Dedifferentiated amniotic fluid mesenchymal stem cell (primary cell): ENCODE results near the gene PNO1.
"Not testable (repeated sequence)": the region's sequence is repeated elsewhere in the genome, so short reads cannot be mapped to it uniquely, and the experiment has no call there.

Experiments used
- DNase-seq: peaks from one replicate; pipeline ENCODE4 v3.0.0-alpha.2; 2016; ENCODE audit errors: extremely low spot score

The PNO1 gene

GRCh38 chr2:68157402-68158133, at the start of gene PNO1:
Gene PNO1 (plus strand): TSS chr2:68157888. CDS start chr2:68157935, 47 bp downstream.
- DNase-seq = peak; percentile 94

DNA sequence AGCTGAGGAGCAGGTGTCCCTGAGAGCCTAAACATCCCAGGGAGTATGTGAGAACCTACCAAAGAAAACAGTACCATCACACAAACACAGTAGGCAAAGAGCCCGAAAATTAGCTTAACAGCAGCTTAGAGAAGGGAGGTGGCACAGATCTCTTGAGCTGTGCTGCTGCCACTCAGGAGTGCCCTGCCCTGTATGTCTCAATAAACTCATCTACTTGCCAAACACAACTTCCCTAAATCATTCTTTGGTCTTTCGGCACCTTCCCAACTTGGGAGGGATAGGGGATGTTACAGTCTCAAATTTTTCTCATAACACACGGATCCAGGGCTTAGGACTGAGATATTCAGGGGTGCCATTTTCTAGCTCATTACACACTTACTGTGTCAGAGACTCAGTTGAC, 49.6 kb upstream of the PNO1 start:
- no peak for DNase-seq

GRCh38 chr2:68110102-68110501, 47.6 kb upstream of the PNO1 start:
- no peak for DNase-seq

DNA sequence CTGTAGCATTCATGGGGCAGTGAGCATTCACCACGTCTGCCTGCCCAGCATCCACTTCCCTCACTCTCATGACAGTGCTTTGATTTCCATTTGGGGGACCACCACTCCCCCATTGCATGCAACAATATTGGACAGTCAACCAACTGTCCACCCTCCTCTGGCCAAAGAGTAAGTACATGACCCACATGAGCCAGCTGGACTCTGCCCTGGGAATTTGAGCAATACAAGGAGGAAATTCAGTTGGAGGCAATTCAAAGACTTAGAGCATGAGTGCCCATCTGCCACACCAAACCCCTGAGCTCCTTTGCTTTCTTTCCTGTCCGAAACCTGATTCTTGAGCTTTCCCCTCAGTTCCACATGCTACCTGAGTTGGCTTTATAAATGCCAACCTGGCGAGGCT, 41.7 kb upstream of the PNO1 start:
- no peak for DNase-seq

DNA sequence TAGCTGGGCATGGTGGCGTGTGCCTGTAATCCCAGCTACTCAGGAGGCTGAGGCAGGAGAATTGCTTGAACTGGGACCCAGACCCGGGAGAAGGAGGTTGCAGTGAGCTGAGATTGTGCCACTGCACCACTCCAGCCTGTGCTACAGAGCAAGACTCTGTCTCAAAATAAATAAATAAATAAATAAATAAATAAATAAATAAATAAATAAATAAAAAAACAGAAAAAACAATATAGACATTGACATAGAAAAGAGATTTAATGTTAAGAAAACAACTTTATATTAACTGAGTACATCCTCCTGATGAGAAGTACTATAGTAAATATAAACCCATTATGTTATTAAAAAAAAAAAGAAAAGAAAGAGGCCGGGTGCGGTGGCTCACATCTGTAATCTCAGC, 39.8 kb upstream of the PNO1 start:
- not testable (repeated sequence) for DNase-seq

DNA sequence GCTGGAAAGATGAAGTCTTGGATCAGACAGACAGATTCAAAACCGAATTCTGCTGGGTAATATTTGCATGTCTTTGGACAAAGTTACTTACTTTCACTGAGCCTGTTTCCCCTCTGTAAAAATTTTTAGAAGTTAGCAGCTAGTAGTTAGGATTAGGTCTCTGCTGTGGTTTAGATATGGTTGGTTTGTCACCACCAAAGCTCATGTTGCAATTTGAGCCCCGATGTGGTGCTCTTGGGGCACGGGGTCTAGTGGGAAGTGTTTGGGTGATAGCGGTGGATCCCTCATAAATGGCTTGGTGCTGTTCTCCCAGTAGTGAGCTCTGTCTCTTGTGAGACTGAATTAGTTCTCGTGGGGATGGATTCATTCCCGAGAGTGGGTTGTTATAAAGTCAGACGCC, 38.9 kb upstream of the PNO1 start:
- DNase-seq = no peak

DNA sequence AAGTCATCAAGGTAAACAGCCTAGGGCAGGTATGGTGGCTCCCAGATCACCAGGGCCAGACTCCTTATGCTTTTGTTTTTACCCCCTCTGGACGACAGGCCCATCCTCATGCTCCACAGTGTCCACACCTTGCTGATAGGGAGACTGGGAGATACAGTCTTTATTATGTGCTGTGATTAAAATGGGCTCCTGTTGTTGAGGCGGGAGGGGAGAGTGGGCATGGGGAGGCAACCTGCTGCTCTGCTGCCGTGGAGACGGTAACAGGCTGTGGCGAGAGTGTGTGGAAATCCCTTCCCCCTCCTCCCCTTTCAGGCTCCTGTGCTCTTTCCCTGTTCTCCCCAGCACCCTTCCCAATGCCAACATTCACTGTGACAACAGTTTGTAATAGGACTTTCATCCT, 38.2 kb upstream of the PNO1 start:
- DNase-seq = no peak

GRCh38 chr2:68121873-68122679, 35.6 kb upstream of the PNO1 start:
- DNase-seq = peak; percentile 88

- DNase-seq = no peak
Observed at GRCh38 chr2:68122680-68122964, 35.1 kb upstream of the PNO1 start.

DNA sequence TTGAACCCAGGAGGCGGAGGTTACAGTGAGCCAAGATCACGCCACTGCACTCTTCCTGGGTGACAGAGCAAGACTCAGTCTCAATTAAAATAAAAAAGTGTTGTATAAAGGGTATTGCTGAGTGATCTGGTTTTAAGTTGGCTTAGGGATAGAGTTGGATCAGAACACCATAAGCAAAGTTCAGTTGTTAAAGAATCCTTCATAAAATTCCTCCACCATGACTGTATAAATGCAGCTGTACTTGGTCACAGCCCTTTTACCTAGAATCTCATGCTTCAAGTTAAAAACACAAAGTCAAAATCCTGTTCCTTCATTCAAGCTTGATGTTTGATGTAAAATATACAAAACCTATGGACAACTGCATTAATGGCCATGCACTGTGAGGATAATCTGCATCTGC, 33.4 kb upstream of the PNO1 start:
- no peak for DNase-seq

DNA sequence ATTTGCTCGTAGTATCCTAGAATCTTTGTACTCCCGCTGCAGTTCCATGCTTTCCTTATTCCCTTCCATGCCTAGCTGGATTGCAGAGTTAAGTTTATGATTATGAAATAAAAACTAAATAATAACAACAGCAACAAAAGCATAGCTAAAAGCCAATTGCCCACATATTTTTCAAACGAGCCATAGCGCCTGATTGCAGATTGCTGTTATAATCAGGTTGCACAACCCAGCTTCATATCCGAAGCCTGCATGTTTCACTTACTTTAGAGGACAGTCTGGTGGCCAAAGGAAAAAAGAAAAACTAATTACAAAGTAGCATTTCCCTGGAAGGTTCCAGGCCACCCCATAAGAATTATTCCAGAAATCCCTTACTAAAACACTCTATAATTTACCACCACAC, 31.9 kb upstream of the PNO1 start:
- no peak for DNase-seq

DNA sequence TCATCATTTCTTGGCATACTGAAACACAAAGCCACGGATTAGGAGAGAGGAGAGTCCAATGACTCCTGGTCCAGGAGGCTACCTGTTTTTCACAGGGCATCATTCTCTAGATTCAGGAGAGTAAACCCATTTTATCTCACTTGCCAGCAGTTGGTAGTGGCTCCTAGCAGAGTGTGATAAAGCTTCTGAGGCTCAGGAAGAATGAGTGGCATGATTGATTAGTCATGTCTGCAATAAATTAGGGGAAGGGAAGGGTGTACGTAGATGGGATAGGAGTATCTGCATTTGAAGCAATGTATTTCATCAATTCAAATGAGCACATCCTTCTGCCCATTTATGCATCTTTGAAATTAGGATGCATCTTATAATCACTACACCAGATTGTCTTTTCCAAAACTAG, 31.1 kb upstream of the PNO1 start:
- no peak for DNase-seq

DNA sequence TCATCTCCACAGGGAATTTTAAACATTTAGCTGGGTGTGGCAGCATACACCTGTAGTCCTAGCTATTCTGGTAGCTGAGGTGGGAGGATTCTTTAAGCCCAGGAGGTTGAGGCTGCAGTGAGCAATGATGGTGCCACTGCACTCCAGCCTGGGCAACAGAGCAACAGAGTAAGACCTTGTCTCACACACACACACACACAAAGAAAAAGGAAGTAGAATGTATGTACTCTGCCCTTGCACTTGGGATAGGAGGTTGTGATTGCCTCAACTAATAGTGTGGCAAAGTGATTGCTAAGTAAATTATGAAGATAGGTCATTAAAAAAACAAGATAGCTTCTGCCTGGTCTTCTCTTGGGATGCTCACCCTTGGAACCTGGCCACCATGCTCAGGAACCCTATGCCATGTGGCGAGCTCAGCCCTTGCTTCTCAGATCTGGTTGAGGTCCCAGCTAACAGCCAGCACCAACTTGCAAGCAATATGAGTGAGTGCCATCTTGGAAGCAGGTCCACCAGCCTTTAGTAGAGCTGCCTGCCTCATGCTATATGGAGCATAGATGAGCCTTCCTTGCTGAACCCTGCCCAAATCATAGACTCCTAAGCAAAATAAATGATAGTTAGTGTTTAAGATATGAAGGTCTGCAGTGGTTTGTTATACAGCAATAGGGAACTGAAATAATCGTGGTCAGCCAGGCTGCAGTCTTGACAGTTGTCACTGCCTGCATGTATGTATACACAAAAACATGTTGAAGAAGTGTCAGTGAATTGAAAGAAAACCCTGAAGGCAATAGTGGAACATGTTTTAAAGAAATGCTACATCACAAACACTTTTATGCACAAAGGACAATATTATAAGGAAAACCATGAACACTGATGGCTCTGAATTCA, 30.1 kb upstream of the PNO1 start:
- DNase-seq = no peak

DNA sequence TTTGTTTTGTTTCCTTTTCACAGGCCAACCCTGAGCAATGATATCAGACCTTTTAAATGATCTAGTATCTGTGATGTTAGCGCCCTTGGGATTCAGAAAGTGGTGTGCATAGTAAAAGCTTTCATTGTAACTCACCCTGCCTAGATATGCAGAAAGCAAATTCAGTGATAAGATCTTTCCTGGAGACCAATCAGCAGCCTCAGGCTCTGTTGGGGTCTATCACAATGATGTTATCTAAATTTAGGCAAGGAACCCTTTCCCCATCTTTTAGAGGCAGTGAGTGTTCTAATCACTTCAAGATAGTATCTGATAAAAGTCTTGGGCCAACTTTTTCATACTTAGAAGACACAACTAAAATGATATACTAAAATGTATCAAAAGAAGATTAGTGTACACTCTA, 23.6 kb upstream of the PNO1 start:
- no peak for DNase-seq

DNA sequence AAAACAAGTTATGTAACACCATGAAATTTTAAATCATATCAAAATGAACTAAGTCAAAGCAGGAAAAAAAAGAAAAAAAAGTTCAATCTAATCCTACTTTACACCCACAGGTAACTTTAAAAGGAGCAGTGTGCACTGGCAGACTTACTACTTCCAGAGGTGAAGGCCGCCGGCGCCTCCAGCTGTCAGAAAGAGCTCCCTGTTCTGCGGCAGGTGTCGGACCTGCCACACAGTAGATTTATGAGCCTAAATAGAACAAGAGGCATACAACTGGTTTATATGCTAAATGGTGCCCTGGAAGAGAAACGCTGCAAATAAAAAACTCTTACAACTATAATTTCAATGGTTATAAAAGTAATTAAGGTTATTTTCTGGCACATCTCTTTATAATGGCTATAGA, 23.1 kb upstream of the PNO1 start:
- no peak for DNase-seq

- no peak for DNase-seq
Observed at GRCh38 chr2:68135448-68136320, 22.0 kb upstream of the PNO1 start.

GRCh38 chr2:68141875-68142274, 15.8 kb upstream of the PNO1 start:
- DNase-seq = no peak

GRCh38 chr2:68151037-68151436, 6.7 kb upstream of the PNO1 start:
- no peak for DNase-seq

DNA sequence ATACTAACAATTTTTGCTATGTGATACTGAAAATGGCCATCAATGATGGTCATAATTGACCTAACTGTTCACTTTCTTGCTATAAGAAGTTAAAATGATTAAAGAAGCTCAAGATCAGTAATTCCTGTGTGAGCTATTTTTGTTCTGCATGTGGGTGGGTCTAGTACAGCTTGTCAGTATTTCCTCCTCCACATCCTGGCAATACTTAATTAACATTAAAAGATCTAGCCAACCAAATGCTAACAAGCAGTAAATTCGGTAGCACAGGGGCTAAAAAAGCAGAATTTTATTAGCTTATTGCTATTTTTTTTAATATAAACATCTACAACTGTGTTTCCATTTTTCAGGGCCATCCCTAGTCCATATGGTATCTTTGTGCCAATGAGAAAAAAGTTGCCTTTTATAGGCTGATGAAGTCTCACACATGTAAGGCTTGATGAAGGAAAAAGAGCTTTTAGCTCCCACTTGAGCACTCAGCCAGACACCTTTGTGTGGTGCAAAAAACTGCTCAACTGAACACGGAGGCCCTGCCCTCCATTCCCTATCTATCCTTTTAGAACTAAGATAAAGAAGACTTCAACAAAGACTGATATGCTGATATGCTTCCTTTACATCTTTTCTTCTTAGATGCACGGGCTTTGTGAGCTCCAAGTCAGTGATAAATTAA, 4.9 kb upstream of the PNO1 start:
- DNase-seq = no peak

- DNase-seq = no peak
Observed at GRCh38 chr2:68155618-68156017, 2.1 kb upstream of the PNO1 start.

- no peak for DNase-seq
Observed at GRCh38 chr2:68156419-68156818, 1.3 kb upstream of the PNO1 start.
